Neuronal stem cell (in vitro differentiated cells): ENCODE measurements around the gene SLC51B.

Source experiments
- DNase-seq: peaks from one replicate; pipeline ENCODE4 v3.0.0-alpha.2; 2013; ENCODE audit warnings: low spot score
- H2AFZ ChIP-seq: one replicate; pipeline ENCODE4 v1.6.1; 2013; ENCODE audit warnings: mild to moderate bottlenecking, low read length, inconsistent platforms
- H2AK5ac ChIP-seq: 2 replicates; pipeline ENCODE4 v1.6.1; 2013; ENCODE audit warnings: low read depth, mild to moderate bottlenecking, inconsistent platforms, low read length, moderate library complexity, mixed read lengths
- H2BK120ac ChIP-seq: 2 replicates; pipeline ENCODE4 v1.6.1; 2013; ENCODE audit warnings: low read depth, mild to moderate bottlenecking, inconsistent platforms, low read length, moderate library complexity, mixed read lengths
- H2BK12ac ChIP-seq: one replicate; pipeline ENCODE4 v1.6.1; 2013; ENCODE audit warnings: low read length, inconsistent platforms
- H2BK15ac ChIP-seq: 2 replicates; pipeline ENCODE4 v1.6.1; 2013; ENCODE audit warnings: mild to moderate bottlenecking, low read length, inconsistent platforms, mixed read lengths
- H2BK5ac ChIP-seq: one replicate; pipeline ENCODE4 v1.6.1; 2013; ENCODE audit warnings: inconsistent platforms, mild to moderate bottlenecking, low read length, moderate library complexity
- H3K14ac ChIP-seq: one replicate; pipeline ENCODE4 v1.6.1; 2013; ENCODE audit warnings: low read length, inconsistent platforms
- H3K18ac ChIP-seq: 2 replicates; pipeline ENCODE4 v1.6.1; 2013; ENCODE audit warnings: low read length, inconsistent platforms
- H3K23ac ChIP-seq: 2 replicates; pipeline ENCODE4 v1.6.1; 2013; ENCODE audit warnings: low read depth, mild to moderate bottlenecking, mixed read lengths, low read length, inconsistent platforms; ENCODE audit not compliant: poor library complexity
- H3K27ac ChIP-seq: replicated peaks from 3 replicates; pipeline ENCODE4 v1.5.1; 2013; ENCODE audit warnings: low read length, inconsistent platforms
- H3K27me3 ChIP-seq, 3 experiments: 2 replicates each; pipeline ENCODE4 v1.6.1; 2013; ENCODE audit warnings: low read length in 3 of 3, mild to moderate bottlenecking in 2 of 3, inconsistent platforms in 1 of 3, low read depth in 1 of 3, mixed read lengths in 1 of 3, moderate library complexity in 1 of 3; ENCODE audit not compliant: control insufficient read depth in 3 of 3, insufficient read depth in 3 of 3
- H3K36me3 ChIP-seq, 2 donors: replicated peaks in 1 of 2; 2 replicates each; pipeline ENCODE4 v1.6.1; 2013; ENCODE audit warnings: low read length in 2 of 2; ENCODE audit not compliant: control insufficient read depth in 2 of 2, insufficient read depth in 2 of 2
- H3K4ac ChIP-seq: 2 replicates; pipeline ENCODE4 v1.6.1; 2013; ENCODE audit warnings: inconsistent platforms, mild to moderate bottlenecking, low read length, moderate library complexity
- H3K4me1 ChIP-seq, 2 donors: 1 replicate in 1 of 2; 2 replicates in 1 of 2; pipeline ENCODE4 v1.6.1; 2013; ENCODE audit warnings: low read length in 2 of 2, low read depth in 1 of 2; ENCODE audit not compliant: control insufficient read depth in 2 of 2, insufficient read depth in 1 of 2
- H3K4me2 ChIP-seq: one replicate; pipeline ENCODE4 v1.6.1; 2013; ENCODE audit warnings: mild to moderate bottlenecking, low read length, inconsistent platforms; ENCODE audit not compliant: insufficient read depth, poor library complexity, severe bottlenecking
- H3K4me3 ChIP-seq, 2 donors: 2 replicates each; pipeline ENCODE4 v1.5.1; 2013; ENCODE audit warnings: low read length in 2 of 2, mild to moderate bottlenecking in 2 of 2, inconsistent platforms in 1 of 2, moderate library complexity in 1 of 2
- H3K79me1 ChIP-seq: one replicate; pipeline ENCODE4 v1.6.1; 2013; ENCODE audit warnings: low read depth, mild to moderate bottlenecking, inconsistent platforms, low read length, moderate library complexity
- H3K9ac ChIP-seq: one replicate; pipeline ENCODE4 v1.6.1; 2013; ENCODE audit warnings: mild to moderate bottlenecking, low read depth, low read length, inconsistent platforms; ENCODE audit not compliant: poor library complexity
- H3K9me3 ChIP-seq, 2 donors: replicated peaks in 1 of 2; 2 replicates each; pipeline versions ENCODE3 to v1.6.1; 2013; ENCODE audit warnings: low read length in 2 of 2, mild to moderate bottlenecking in 2 of 2, inconsistent platforms in 1 of 2, low read depth in 1 of 2, mixed read lengths in 1 of 2, moderate library complexity in 1 of 2; ENCODE audit not compliant: control insufficient read depth in 2 of 2, insufficient read depth in 1 of 2
- H4K8ac ChIP-seq: one replicate; pipeline ENCODE4 v1.6.1; 2013; ENCODE audit warnings: low read depth, mild to moderate bottlenecking, inconsistent platforms, low read length, moderate library complexity
- H4K91ac ChIP-seq: one replicate; pipeline ENCODE4 v1.6.1; 2013; ENCODE audit warnings: low read length, low read depth, mild to moderate bottlenecking, inconsistent platforms; ENCODE audit not compliant: poor library complexity
- WGBS, 2 donors: extraction: QIAGEN DNeasy Blood & Tissue Kit; methylation state at CpG; one replicate each; pipeline ENCODE4 v1.1.7; 2013; ENCODE audit warnings: missing lambda C conversion rate in 2 of 2, mixed read lengths in 1 of 2; ENCODE audit not compliant: insufficient read length in 2 of 2, insufficient replicate concordance in 1 of 2; ENCODE audit errors: extremely low coverage in 2 of 2; 5-methylcytosine and 5-hydroxymethylcytosine counted together

Gene SLC51B

GRCh38 chr15:65051266-65051665 lies 6.1 kb downstream of the SLC51B start:
- peaks cover 0 to 17% (median 4%) of the 10 kb centered on the region in 3 experiments for H3K27me3 ChIP-seq
- no peak overlapping the region for H2BK120ac ChIP-seq
- no peaks in the 10 kb centered on the region for H3K36me3 ChIP-seq
- H3K14ac ChIP-seq = no peak overlapping the region
- H2BK15ac ChIP-seq = no peak overlapping the region
- H3K18ac ChIP-seq = no peak overlapping the region
- H2BK5ac ChIP-seq = no peak overlapping the region
- no peak overlapping the region for H3K27ac ChIP-seq
- no peak overlapping the region for H3K9ac ChIP-seq
- H3K4me3 ChIP-seq = no peak overlapping the region
- no peak overlapping the region for H3K4ac ChIP-seq
- H3K23ac ChIP-seq = no peak overlapping the region
- no peak overlapping the region for H3K4me2 ChIP-seq
- no peak overlapping the region for H2AFZ ChIP-seq
- H3K79me1 ChIP-seq = no peaks in the 10 kb centered on the region
- DNase-seq = no peak
- no peaks in the 10 kb centered on the region for H3K9me3 ChIP-seq
- peaks cover 4 to 5% of the 10 kb centered on the region in 2 donors for H3K4me1 ChIP-seq
- H2BK12ac ChIP-seq = no peak overlapping the region
- H2AK5ac ChIP-seq = no peak overlapping the region
- H4K91ac ChIP-seq = no peak overlapping the region
- no peak overlapping the region for H4K8ac ChIP-seq
- no CpG with 5 or more reads among the region's 2 CpGs for WGBS, 2 donors

- no peak overlapping the region for H3K4me2 ChIP-seq
- no CpG with 5 or more reads among the region's 2 CpGs for WGBS, 2 donors
Observed at GRCh38 chr15:65052956-65053355, 7.8 kb downstream of the SLC51B start.

GRCh38 chr15:65054333-65055200 lies 9.4 kb downstream of the SLC51B start:
- H3K4ac ChIP-seq = no peak overlapping the region
- H3K27me3 ChIP-seq = peaks cover 0 to 10% (median 4%) of the 10 kb centered on the region in 3 experiments
- H3K23ac ChIP-seq = no peak overlapping the region
- H3K36me3 ChIP-seq = no peaks in the 10 kb centered on the region
- no peak overlapping the region for H3K18ac ChIP-seq
- H2AFZ ChIP-seq = no peak overlapping the region
- no peak overlapping the region for H2BK5ac ChIP-seq
- H3K14ac ChIP-seq = no peak overlapping the region
- no peaks in the 10 kb centered on the region for H3K9me3 ChIP-seq
- H4K8ac ChIP-seq = no peak overlapping the region
- no peak overlapping the region for H2BK15ac ChIP-seq
- peak; percentile 63 for DNase-seq
- WGBS, 2 donors = no CpG with 5 or more reads among the region's 26 CpGs
- H2AK5ac ChIP-seq = no peak overlapping the region
- H2BK12ac ChIP-seq = no peak overlapping the region
- no peak overlapping the region for H4K91ac ChIP-seq
- no peak overlapping the region for H3K4me2 ChIP-seq
- H3K4me1 ChIP-seq = peaks cover 5 to 10% of the 10 kb centered on the region in 2 donors
- no peak overlapping the region for H3K4me3 ChIP-seq
- H3K27ac ChIP-seq = no peak overlapping the region
- H3K79me1 ChIP-seq = no peaks in the 10 kb centered on the region
- no peak overlapping the region for H2BK120ac ChIP-seq
- peak overlapping the region; percentile 24 for H3K9ac ChIP-seq

More at GRCh38 chr15:65052956-65053355, 7.8 kb downstream of the SLC51B start:
- Histone ChIP-seq H2BK12ac (no peak overlapping the region), H2AFZ (no peak overlapping the region), H2AK5ac (no peak overlapping the region), H3K36me3 (no peaks in the 10 kb centered on the region), H2BK120ac (no peak overlapping the region), H3K79me1 (no peaks in the 10 kb centered on the region), H3K23ac (no peak overlapping the region), H3K9ac (no peak overlapping the region), H2BK15ac (no peak overlapping the region), H3K14ac (no peak overlapping the region), H3K4ac (no peak overlapping the region), H3K18ac (no peak overlapping the region), H3K27ac (no peak overlapping the region), H2BK5ac (no peak overlapping the region), H4K91ac (no peak overlapping the region), H3K27me3 (peaks cover 0 to 10% (median 4%) of the 10 kb centered on the region in 3 experiments), H3K9me3 (no peaks in the 10 kb centered on the region), H4K8ac (no peak overlapping the region), H3K4me1 (peaks cover 5 to 11% of the 10 kb centered on the region in 2 donors), H3K4me3 (no peak overlapping the region)
- DNase-seq = no peak

GRCh38 chr15:65055201-65055870 lies 10.1 kb downstream of the SLC51B start:
- no peak overlapping the region for H4K8ac ChIP-seq
- H3K4me2 ChIP-seq = no peak overlapping the region
- no peak overlapping the region for H2BK12ac ChIP-seq
- H3K79me1 ChIP-seq = no peaks in the 10 kb centered on the region
- no peak overlapping the region for H2BK15ac ChIP-seq
- no peak overlapping the region for H2AK5ac ChIP-seq
- WGBS, 2 donors = no CpG with 5 or more reads among the region's 6 CpGs
- H4K91ac ChIP-seq = no peak overlapping the region
- H3K27me3 ChIP-seq = peaks cover 0 to 10% (median 0%) of the 10 kb centered on the region in 3 experiments
- no peak overlapping the region for H3K14ac ChIP-seq
- no peak overlapping the region for H3K23ac ChIP-seq
- no peak overlapping the region for H3K18ac ChIP-seq
- H2AFZ ChIP-seq = no peak overlapping the region
- DNase-seq = no peak
- H2BK120ac ChIP-seq = no peak overlapping the region
- H3K4ac ChIP-seq = no peak overlapping the region
- H3K4me3 ChIP-seq = peak overlapping the region in 1 of 2 donors; percentile 11
- peaks cover 2 to 7% of the 10 kb centered on the region in 2 donors for H3K4me1 ChIP-seq
- H2BK5ac ChIP-seq = no peak overlapping the region
- H3K9me3 ChIP-seq = no peaks in the 10 kb centered on the region
- H3K36me3 ChIP-seq = no peaks in the 10 kb centered on the region
- peak overlapping the region; percentile 24 for H3K9ac ChIP-seq
- H3K27ac ChIP-seq = no peak overlapping the region
